ENCODE data around the gene THAP5. TPM values are rescaled to one million over a fixed set of nuclear protein-coding genes. Genes with fewer than 3 reads are reported as not detected.
"Not testable (repeated sequence)": the region's sequence is repeated elsewhere in the genome, so short reads cannot be mapped to it uniquely, and the experiment has no call there.

The THAP5 gene
- total RNA-seq, 1 donor from 2014 or later, result 26.3 TPM

DNA sequence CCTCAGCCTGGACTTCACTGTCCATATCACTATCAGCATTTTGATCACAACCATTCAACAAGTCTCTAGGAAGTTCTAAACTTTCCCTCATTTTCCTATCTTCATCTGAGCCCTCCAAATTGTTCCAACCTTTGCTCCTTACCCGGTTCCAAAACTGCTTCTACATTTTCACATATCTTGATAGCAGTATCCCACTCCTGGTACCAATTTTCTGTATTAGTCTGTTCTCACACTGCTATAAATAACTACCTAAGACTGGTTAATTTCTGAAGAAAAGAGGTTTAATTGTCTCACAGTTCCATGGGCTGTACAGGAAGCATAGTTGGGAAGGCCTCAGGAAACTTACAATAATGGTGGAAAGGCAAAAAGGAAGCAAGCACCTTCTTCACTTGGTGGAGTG lies 11.9 kb downstream of the THAP5 start:
- H3K4me3 ChIP-seq (ENCODE audit: low read depth, low read length), result no peak overlapping the region
- TF ChIP-seq CTCF (IDR thresholded peaks at IDR 0.05; ENCODE audit: insufficient read depth, low read length, poor library complexity, severe bottlenecking), result no peak
- no peak for DNase-seq (ENCODE audit: low read depth)
- no peaks in the 10 kb centered on the region for H3K27me3 ChIP-seq (ENCODE audit: control insufficient read depth, insufficient read depth, low read length)
- H3K36me3 ChIP-seq (ENCODE audit: control insufficient read depth, insufficient read depth, low read length), result no peaks in the 10 kb centered on the region

DNA sequence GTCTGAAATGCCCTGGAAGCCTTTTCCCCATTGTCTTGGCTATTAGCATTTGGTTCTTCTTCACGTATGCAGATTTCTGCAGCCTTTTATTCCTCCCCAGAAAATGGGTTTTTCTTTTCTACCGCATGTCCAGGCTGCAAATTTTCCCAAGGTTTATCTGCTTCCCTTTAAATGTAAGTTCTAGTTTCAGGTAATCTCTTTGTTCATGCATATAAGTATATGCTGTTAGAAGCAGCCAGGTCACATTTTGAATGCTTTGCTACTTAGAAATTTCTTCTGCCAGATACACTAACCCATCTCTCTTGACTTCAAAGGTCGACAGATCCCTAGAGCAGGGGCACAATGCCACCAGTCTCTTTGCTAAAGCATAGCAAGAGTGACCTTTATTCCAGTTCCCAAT lies 12.3 kb downstream of the THAP5 start:
- DNase-seq (ENCODE audit: low read depth), result no peak
- Histone ChIP-seq H3K36me3 (ENCODE audit: control insufficient read depth, insufficient read depth, low read length) (no peaks in the 10 kb centered on the region), H3K27me3 (ENCODE audit: control insufficient read depth, insufficient read depth, low read length) (no peaks in the 10 kb centered on the region), H3K4me3 (ENCODE audit: low read depth, low read length) (no peak overlapping the region)
- no peak for TF ChIP-seq CTCF (IDR thresholded peaks at IDR 0.05; ENCODE audit: insufficient read depth, low read length, poor library complexity, severe bottlenecking)

DNA sequence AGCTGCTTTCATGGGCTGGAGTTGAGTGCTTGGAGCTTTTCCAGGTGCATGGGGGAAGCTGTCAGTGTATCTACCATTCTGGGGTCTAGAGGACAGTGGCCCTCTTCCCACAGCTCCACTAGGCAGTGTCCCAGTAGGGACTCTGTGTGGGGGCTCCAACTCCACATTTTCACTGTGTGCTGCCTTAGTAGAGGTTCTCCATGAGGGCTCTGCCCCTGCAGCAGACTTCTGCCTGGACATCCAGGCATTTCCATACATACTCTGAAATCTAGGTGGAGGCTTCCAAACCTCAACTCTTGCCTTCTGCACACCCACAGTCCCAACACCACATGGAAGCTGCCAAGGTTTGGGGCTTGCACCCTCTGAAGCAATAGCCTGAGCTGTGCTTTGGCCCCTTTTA lies 12.8 kb downstream of the THAP5 start:
- H3K36me3 ChIP-seq (ENCODE audit: control insufficient read depth, insufficient read depth, low read length); H3K4me3 ChIP-seq (ENCODE audit: low read depth, low read length); DNase-seq (ENCODE audit: low read depth); H3K27me3 ChIP-seq (ENCODE audit: control insufficient read depth, insufficient read depth, low read length): not testable (repeated sequence)

DNA sequence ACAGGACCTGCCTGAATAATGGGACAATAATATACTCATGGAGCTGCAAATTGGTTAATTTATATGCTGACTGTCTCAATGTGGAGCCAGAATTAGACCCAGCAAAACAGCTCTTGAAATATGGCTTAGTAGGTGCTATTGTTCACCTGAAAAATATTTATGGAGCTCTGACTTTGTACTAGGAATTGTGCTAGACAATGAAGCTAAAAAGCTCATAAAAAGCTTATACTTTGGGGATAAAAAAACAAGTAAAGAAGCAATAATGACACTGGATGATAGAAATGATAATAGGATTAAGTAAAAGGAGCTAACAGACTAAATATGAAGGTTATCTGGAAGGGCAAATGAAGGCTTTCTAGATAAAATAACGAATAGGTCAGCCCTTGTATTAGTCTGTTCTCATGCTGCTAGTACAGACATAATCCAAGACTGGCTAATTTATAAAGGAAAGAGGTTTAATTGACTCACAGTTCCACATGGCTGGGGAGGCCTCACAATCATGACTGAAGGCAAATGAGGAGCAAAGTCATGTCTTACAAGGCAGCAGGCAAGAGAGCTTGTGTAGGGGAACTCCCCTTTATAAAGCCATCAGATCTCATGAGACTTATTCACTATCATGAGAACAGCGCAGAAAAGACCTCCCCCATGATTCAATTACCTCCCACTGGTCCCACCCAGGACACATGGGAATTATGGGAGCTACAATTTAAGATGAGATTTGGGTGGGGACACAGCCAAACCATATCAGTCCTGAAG lies 21.2 kb downstream of the THAP5 start:
- not testable (repeated sequence) for DNase-seq (ENCODE audit: low read depth)

GRCh38 chr7:108541478-108541877 lies 28.0 kb downstream of the THAP5 start:
- no peak for TF ChIP-seq CTCF (IDR thresholded peaks at IDR 0.05; ENCODE audit: insufficient read depth, low read length, poor library complexity, severe bottlenecking)
- DNase-seq (ENCODE audit: low read depth), result no peak
- Histone ChIP-seq H3K4me3 (ENCODE audit: low read depth, low read length) (no peak overlapping the region), H3K36me3 (ENCODE audit: control insufficient read depth, insufficient read depth, low read length) (no peaks in the 10 kb centered on the region), H3K27me3 (ENCODE audit: control insufficient read depth, insufficient read depth, low read length) (no peaks in the 10 kb centered on the region)

More for the DNA sequence above, 21.2 kb downstream of the THAP5 start:
- H3K36me3 ChIP-seq (ENCODE audit: control insufficient read depth, insufficient read depth, low read length); H3K27me3 ChIP-seq (ENCODE audit: control insufficient read depth, insufficient read depth, low read length); H3K4me3 ChIP-seq (ENCODE audit: low read depth, low read length): not testable (repeated sequence)

- H3K36me3 ChIP-seq (ENCODE audit: control insufficient read depth, insufficient read depth, low read length); DNase-seq (ENCODE audit: low read depth); H3K4me3 ChIP-seq (ENCODE audit: low read depth, low read length); H3K27me3 ChIP-seq (ENCODE audit: control insufficient read depth, insufficient read depth, low read length): not testable (repeated sequence)
These were observed 30.8 kb downstream of the THAP5 start for GRCh38 chr7:108538685-108539084.

DNA sequence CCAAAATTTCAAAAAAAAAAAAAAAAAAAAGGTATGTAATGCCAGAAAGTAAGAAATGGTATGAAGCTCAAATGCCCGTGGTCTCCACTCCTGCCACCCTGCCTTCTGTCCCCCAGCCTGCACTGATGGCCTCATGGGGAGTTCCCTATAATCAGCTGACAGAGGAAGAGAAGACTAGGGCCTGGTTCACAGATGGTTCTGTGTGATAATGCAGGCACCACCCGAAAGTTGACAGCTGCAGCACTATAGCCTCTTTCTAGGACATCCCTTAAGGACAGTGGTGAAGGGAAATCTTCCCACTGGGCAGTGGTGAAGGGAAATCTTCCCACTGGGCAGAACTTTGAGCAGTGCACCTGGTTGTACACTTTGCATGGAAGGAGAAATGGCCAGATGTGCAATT lies 31.3 kb downstream of the THAP5 start:
- DNase-seq (ENCODE audit: low read depth); H3K27me3 ChIP-seq (ENCODE audit: control insufficient read depth, insufficient read depth, low read length); H3K36me3 ChIP-seq (ENCODE audit: control insufficient read depth, insufficient read depth, low read length); H3K4me3 ChIP-seq (ENCODE audit: low read depth, low read length): not testable (repeated sequence)

DNA sequence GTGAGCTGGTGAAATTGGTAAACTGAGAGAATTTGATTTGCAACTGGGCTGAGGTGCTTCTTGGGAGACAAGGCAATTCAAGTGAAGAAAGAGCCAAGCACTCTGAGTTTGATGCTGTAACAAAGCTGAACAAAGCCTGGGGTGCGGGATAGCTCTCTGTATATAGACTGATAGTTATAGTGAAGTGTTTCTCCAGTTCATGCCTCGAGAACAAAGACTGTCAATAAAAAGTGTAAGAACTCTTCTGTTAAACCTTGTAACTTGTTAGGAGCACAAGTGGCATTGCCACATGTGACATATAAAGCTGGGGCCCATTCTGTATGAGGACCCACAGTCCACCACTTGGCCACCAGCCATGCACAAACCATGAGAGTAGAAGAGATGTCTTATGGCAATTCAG lies 32.3 kb downstream of the THAP5 start:
- no peak for DNase-seq (ENCODE audit: low read depth)
- no peak for TF ChIP-seq CTCF (IDR thresholded peaks at IDR 0.05; ENCODE audit: insufficient read depth, low read length, poor library complexity, severe bottlenecking)
- Histone ChIP-seq H3K4me3 (ENCODE audit: low read depth, low read length) (no peak overlapping the region), H3K36me3 (ENCODE audit: control insufficient read depth, insufficient read depth, low read length) (no peaks in the 10 kb centered on the region), H3K27me3 (ENCODE audit: control insufficient read depth, insufficient read depth, low read length) (no peaks in the 10 kb centered on the region)

Measured in kidney epithelial cell (primary cell).